Measurements from ENCODE around the gene VAV2.

DNA sequence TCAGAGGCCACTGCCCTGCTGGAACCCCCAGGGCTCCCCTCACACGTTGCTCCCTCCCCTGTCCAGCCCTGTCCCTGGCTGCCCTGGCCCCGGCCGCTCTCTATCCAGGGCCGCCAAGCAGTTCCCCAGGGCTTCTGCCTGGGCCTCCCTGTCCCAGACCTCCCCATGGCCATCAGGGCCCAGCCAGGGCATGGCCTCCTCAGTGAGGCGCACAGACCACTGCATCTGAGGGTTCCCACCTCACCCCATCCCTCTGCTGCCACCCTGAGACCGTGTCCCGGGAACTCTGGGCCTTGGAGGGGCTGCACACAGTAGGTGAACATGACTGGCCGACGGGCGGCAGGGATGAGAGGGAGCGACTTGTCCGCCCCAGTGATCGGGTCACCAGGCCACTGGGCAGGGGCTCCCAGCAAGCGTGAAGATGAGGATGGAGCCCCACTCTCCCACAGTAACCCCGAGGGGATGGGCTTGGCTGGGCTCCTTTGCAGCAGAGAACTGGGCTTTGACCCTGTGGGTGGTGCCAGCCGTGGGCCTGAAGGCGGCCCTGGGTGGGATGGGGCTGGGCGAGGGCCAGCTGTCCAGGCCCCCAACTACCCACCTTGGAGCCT is 145.5 kb downstream of the VAV2 start:
- TF ChIP-seq, protein P1, sequence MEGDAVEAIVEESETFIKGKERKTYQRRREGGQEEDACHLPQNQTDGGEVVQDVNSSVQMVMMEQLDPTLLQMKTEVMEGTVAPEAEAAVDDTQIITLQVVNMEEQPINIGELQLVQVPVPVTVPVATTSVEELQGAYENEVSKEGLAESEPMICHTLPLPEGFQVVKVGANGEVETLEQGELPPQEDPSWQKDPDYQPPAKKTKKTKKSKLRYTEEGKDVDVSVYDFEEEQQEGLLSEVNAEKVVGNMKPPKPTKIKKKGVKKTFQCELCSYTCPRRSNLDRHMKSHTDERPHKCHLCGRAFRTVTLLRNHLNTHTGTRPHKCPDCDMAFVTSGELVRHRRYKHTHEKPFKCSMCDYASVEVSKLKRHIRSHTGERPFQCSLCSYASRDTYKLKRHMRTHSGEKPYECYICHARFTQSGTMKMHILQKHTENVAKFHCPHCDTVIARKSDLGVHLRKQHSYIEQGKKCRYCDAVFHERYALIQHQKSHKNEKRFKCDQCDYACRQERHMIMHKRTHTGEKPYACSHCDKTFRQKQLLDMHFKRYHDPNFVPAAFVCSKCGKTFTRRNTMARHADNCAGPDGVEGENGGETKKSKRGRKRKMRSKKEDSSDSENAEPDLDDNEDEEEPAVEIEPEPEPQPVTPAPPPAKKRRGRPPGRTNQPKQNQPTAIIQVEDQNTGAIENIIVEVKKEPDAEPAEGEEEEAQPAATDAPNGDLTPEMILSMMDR (IDR thresholded peaks at IDR 0.05) = no peak
- TF ChIP-seq POLR2A (IDR thresholded peaks at IDR 0.05; ENCODE audit: low read depth) = no peak

Data from esophagus muscularis mucosa (tissue), 3 donors.